PC-3 (cell line): ENCODE data around the gene INO80C.
"Not testable (repeated sequence)": the region's sequence is repeated elsewhere in the genome, so short reads cannot be mapped to it uniquely, and the experiment has no call there.

Experiments used
- CTCF ChIP-seq: fragments of 300-600 bp; sonication (generic); conservative IDR thresholded peaks from 2 replicates; pipeline ENCODE4 v1.5.1; 2017; ENCODE audit warnings: antibody characterized with exemption, low read depth, mild to moderate bottlenecking, low read length
- EZH2phosphoT487 ChIP-seq: fragments of 300-600 bp; sonication (generic); IDR thresholded peaks from 2 replicates; pipeline ENCODE4 v1.6.1; 2018; ENCODE audit warnings: mild to moderate bottlenecking, antibody characterized with exemption, low read length, borderline replicate concordance

GRCh38 chr18:35453065-35453464 lies 44.7 kb downstream of the INO80C start:
- TF ChIP-seq EZH2phosphoT487, CTCF: not testable (repeated sequence)
